Mesenchymal stem cell (in vitro differentiated cells and primary cell): Measurements from ENCODE around the gene ASPG.
"Not testable (repeated sequence)": the region's sequence is repeated elsewhere in the genome, so short reads cannot be mapped to it uniquely, and the experiment has no call there.

Experiments
- DNase-seq: peaks from one replicate; pipeline ENCODE4 v3.0.0-alpha.2; 2013
- H2AFZ ChIP-seq: one replicate; pipeline ENCODE4 v1.6.1; 2013; ENCODE audit warnings: low read depth, mild to moderate bottlenecking, control low read depth, inconsistent platforms, low read length, moderate library complexity
- H2AK5ac ChIP-seq: 2 replicates; pipeline ENCODE4 v1.6.1; 2013; ENCODE audit warnings: low read length, moderate library complexity, mild to moderate bottlenecking, inconsistent platforms; ENCODE audit not compliant: severe bottlenecking
- H2BK120ac ChIP-seq: one replicate; pipeline ENCODE4 v1.6.1; 2013; ENCODE audit warnings: low read depth, mild to moderate bottlenecking, inconsistent platforms, low read length, moderate library complexity
- H2BK12ac ChIP-seq, 2 experiments: one replicate each; pipeline ENCODE4 v1.6.1; 2013; ENCODE audit warnings: inconsistent platforms in 2 of 2, low read length in 2 of 2, mild to moderate bottlenecking in 2 of 2, moderate library complexity in 2 of 2, control low read depth in 1 of 2
- H2BK15ac ChIP-seq: one replicate; pipeline ENCODE4 v1.6.1; 2013; ENCODE audit warnings: mild to moderate bottlenecking, low read depth, inconsistent platforms; ENCODE audit not compliant: poor library complexity, severe bottlenecking
- H2BK5ac ChIP-seq: 2 replicates; pipeline ENCODE4 v1.6.1; 2013; ENCODE audit warnings: low read depth, mild to moderate bottlenecking, low read length, control low read depth, inconsistent platforms; ENCODE audit not compliant: poor library complexity, severe bottlenecking
- H3K14ac ChIP-seq, 2 experiments: one replicate each; pipeline ENCODE4 v1.6.1; 2013; ENCODE audit warnings: inconsistent platforms in 2 of 2, low read length in 2 of 2, control low read depth in 1 of 2, mild to moderate bottlenecking in 1 of 2, moderate library complexity in 1 of 2
- H3K18ac ChIP-seq, 2 experiments: one replicate each; pipeline ENCODE4 v1.6.1; 2013; ENCODE audit warnings: inconsistent platforms in 2 of 2, low read length in 2 of 2, control low read depth in 1 of 2, low read depth in 1 of 2, mild to moderate bottlenecking in 1 of 2
- H3K23ac ChIP-seq, 2 experiments: one replicate each; pipeline ENCODE4 v1.6.1; 2013; ENCODE audit warnings: inconsistent platforms in 2 of 2, low read length in 2 of 2, mild to moderate bottlenecking in 2 of 2, moderate library complexity in 2 of 2, control low read depth in 1 of 2
- H3K27ac ChIP-seq: 2 replicates; pipeline ENCODE4 v1.5.1; 2013; ENCODE audit warnings: mild to moderate bottlenecking, moderate library complexity, low read length, control low read depth, inconsistent platforms; ENCODE audit not compliant: poor library complexity, severe bottlenecking
- H3K27me3 ChIP-seq, 2 experiments: 2 replicates each; pipeline versions ENCODE4 v1.6.1 to v1.7.0; 2013; ENCODE audit warnings: low read length in 2 of 2, mild to moderate bottlenecking in 2 of 2, moderate library complexity in 2 of 2, control low read depth in 1 of 2, inconsistent platforms in 1 of 2; ENCODE audit not compliant: control insufficient read depth in 1 of 2, insufficient read depth in 1 of 2
- H3K36me3 ChIP-seq, 2 experiments: 2 replicates each; pipeline versions ENCODE4 v1.6.1 to v1.7.0; 2013; ENCODE audit warnings: low read length in 2 of 2, control low read depth in 1 of 2, inconsistent platforms in 1 of 2, low read depth in 1 of 2, mild to moderate bottlenecking in 1 of 2; ENCODE audit not compliant: insufficient read depth in 2 of 2, control insufficient read depth in 1 of 2
- H3K4ac ChIP-seq, 2 experiments: one replicate each; pipeline ENCODE4 v1.6.1; 2013; ENCODE audit warnings: inconsistent platforms in 2 of 2, low read length in 2 of 2, mild to moderate bottlenecking in 2 of 2, moderate library complexity in 2 of 2, control low read depth in 1 of 2, low read depth in 1 of 2
- H3K4me1 ChIP-seq: 2 replicates; pipeline ENCODE4 v1.6.1; 2013; ENCODE audit warnings: low read depth, low read length, control low read depth; ENCODE audit not compliant: control insufficient read depth, insufficient read depth
- H3K4me2 ChIP-seq: 2 replicates; pipeline ENCODE4 v1.6.1; 2013; ENCODE audit warnings: low read length, mild to moderate bottlenecking, inconsistent platforms; ENCODE audit not compliant: poor library complexity, severe bottlenecking
- H3K4me3 ChIP-seq, 2 experiments: 2 replicates each; pipeline versions ENCODE4 v1.5.1 to v1.7.0; 2013; ENCODE audit warnings: low read length in 2 of 2, mild to moderate bottlenecking in 2 of 2, control low read depth in 1 of 2, low read depth in 1 of 2; ENCODE audit not compliant: insufficient read depth in 1 of 2
- H3K79me1 ChIP-seq: replicated peaks from 2 replicates; pipeline ENCODE4 v1.6.1; 2013; ENCODE audit warnings: mild to moderate bottlenecking, control low read depth, low read length, inconsistent platforms; ENCODE audit not compliant: poor library complexity, severe bottlenecking
- H3K9ac ChIP-seq: 2 replicates; pipeline ENCODE4 v1.7.0; 2013; ENCODE audit warnings: mild to moderate bottlenecking, low read length, moderate library complexity
- H3K9me3 ChIP-seq: 2 replicates; pipeline ENCODE4 v1.7.0; 2013; ENCODE audit warnings: mild to moderate bottlenecking, low read length; ENCODE audit not compliant: control insufficient read depth
- H4K8ac ChIP-seq: one replicate; pipeline ENCODE4 v1.6.1; 2013; ENCODE audit warnings: inconsistent platforms, mild to moderate bottlenecking, low read length, moderate library complexity
- H4K91ac ChIP-seq: one replicate; pipeline ENCODE4 v1.6.1; 2013; ENCODE audit warnings: mild to moderate bottlenecking, low read length, inconsistent platforms
- whole genome bisulfite sequencing: methylation state at CpG from one replicate; pipeline ENCODE4 v1.1.7; 2013; ENCODE audit warnings: mixed read lengths; 5-methylcytosine and 5-hydroxymethylcytosine counted together

Gene ASPG

DNA sequence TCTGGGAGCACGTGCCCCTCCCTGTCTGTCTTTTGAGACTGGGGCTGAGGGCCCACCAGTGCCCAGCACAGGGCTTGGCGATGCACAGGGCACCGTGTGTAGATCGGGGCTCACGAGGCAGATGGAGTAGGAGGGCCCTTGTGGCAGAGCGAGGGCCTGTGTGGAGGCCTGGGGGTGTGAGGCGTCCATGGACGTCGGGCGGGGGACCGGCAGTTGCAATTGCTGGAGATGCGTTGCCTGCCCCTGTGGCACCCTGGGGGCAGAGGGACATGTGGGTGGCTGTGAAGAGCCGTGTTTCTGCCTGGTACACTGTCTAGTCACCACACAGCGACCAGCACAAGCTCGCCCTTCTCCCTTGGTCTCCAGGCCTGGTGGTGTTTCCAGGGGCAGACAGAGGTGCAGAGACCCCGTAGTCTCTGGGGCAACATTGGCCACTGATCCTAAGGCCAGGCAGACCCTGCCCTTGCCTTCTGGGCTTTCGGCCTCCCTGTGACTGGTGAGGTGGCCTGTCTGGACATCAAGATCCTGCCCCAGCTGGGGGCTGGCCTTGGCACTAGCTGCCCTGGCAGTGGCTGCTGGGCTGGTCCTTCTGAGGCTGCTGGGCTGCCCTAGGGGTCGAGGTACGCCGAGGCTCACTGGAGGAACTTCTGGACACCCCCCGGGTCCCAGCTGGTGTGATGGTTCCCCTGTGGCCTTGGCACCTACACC lies 67.3 kb downstream of the ASPG start:
- peak overlapping the region in 1 of 2 experiments; percentile 79 for H2BK12ac ChIP-seq
- no peak overlapping the region for H3K23ac ChIP-seq
- no peak for DNase-seq
- no peak overlapping the region for H3K9ac ChIP-seq
- WGBS, result 95% methylated on average over 20 of the region's 21 CpGs
- no peak overlapping the region for H2BK15ac ChIP-seq
- H3K4me1 ChIP-seq, result peaks cover 29% of the 10 kb centered on the region
- no peak overlapping the region for H2AK5ac ChIP-seq
- no peaks in the 10 kb centered on the region for H3K79me1 ChIP-seq
- no peak overlapping the region for H4K8ac ChIP-seq
- no peak overlapping the region for H3K4me3 ChIP-seq
- H3K4me2 ChIP-seq, result no peak overlapping the region
- H3K27ac ChIP-seq, result no peak overlapping the region
- peak overlapping the region; percentile 81 for H4K91ac ChIP-seq
- no peak overlapping the region for H3K4ac ChIP-seq
- no peak overlapping the region for H2BK120ac ChIP-seq
- H3K18ac ChIP-seq, result no peak overlapping the region
- no peak overlapping the region for H2BK5ac ChIP-seq
- H3K9me3 ChIP-seq, result no peaks in the 10 kb centered on the region
- H2AFZ ChIP-seq, result no peak overlapping the region
- H3K27me3 ChIP-seq, result peaks cover 8 to 11% of the 10 kb centered on the region in 2 experiments
- no peaks in the 10 kb centered on the region for H3K36me3 ChIP-seq
- H3K14ac ChIP-seq, result peak overlapping the region in 1 of 2 experiments; percentile 51

DNA sequence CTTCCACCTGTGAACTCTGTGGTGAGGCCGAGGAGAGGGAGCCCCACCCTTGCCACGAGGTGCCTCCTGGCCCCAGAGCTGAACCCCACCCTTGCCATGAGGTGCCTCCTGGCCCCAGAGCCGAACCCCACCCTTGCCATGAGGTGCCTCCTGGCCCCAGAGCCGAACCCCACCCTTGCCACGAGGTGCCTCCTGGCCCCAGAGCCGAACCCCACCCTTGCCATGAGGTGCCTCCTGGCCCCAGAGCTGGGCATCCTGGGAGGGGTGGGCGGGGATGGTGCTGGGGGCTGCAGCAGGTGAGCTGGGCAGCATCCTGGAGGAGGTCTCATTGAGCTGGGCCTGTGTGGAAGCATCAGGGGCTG lies 67.9 kb downstream of the ASPG start:
- H3K79me1 ChIP-seq, H2BK5ac ChIP-seq, H2AFZ ChIP-seq, H3K4me2 ChIP-seq, H3K36me3 ChIP-seq, H2BK15ac ChIP-seq, H3K27ac ChIP-seq, H3K4me3 ChIP-seq, H2BK120ac ChIP-seq, H2BK12ac ChIP-seq, H3K14ac ChIP-seq, DNase-seq, H4K8ac ChIP-seq, H4K91ac ChIP-seq, H2AK5ac ChIP-seq, H3K9me3 ChIP-seq, H3K9ac ChIP-seq, H3K23ac ChIP-seq, H3K4ac ChIP-seq: not testable (repeated sequence)
- H3K27me3 ChIP-seq, result peaks cover 8 to 11% of the 10 kb centered on the region in 2 experiments
- peak overlapping the region in 1 of 2 experiments; percentile 65 for H3K18ac ChIP-seq
- peaks cover 28% of the 10 kb centered on the region for H3K4me1 ChIP-seq
- 47% methylated on average over 6 of the region's 7 CpGs for WGBS

DNA sequence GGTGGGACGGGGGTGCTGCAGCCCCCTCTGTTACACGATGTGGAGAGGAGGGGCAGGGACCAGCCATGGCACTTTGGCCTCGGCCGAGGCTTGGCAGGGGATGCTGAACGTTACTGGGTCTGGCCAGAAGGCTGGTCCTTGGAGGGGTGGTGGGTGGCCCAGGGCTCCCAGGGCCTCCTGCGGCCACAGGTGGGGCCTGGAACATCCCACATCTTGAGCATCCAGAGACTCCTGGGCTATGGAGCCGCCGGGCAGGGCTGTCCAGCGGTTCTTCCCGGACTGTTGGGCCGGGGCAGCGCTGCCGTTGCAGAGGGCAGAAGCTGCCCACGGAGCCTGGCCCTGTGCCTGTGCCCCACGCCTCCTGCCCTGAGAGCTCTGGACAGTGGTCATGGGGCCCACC lies 68.7 kb downstream of the ASPG start:
- Histone ChIP-seq H3K27me3 (peaks cover 8% of the 10 kb centered on the region in 2 experiments), H2BK15ac (no peak overlapping the region), H2BK12ac (no peak overlapping the region), H4K91ac (peak overlapping the region; percentile 7), H3K36me3 (no peaks in the 10 kb centered on the region), H2AFZ (no peak overlapping the region), H3K9ac (no peak overlapping the region), H2BK5ac (no peak overlapping the region), H3K23ac (no peak overlapping the region), H3K4me1 (peaks cover 20% of the 10 kb centered on the region), H3K18ac (no peak overlapping the region), H3K9me3 (no peaks in the 10 kb centered on the region), H3K14ac (no peak overlapping the region), H2AK5ac (no peak overlapping the region), H4K8ac (no peak overlapping the region), H3K4me3 (no peak overlapping the region), H3K79me1 (no peaks in the 10 kb centered on the region), H3K4me2 (no peak overlapping the region), H3K4ac (no peak overlapping the region), H3K27ac (no peak overlapping the region), H2BK120ac (no peak overlapping the region)
- WGBS, result 88% methylated on average over 15 of the region's 15 CpGs
- no peak for DNase-seq

DNA sequence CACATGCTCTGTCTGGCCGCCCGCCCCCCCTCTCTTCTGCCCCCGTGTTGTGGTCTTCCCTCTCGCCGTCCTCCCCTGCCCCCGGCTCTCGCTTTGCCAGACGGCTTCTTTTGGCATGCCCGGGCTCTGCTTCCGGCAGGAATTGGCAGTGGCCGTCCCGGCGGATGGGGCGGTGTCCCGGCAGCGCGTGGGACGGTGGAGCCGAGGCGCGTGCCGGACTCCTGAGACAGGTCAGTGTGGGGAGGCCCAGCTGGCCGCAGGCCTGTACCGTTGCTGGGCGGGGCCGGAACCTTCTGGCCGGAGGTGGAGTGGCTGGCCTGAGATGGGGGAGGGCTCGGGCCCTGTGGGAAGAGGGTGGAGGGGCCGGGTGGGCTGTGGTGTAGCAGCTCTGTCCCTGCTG lies 70.0 kb downstream of the ASPG start:
- H3K9ac ChIP-seq, result no peak overlapping the region
- no peak overlapping the region for H3K18ac ChIP-seq

More for the DNA sequence above, 70.0 kb downstream of the ASPG start:
- Histone ChIP-seq H3K27me3 (peaks cover 8% of the 10 kb centered on the region in 2 experiments), H4K91ac (peak overlapping the region; percentile 29), H3K4me1 (peaks cover 8% of the 10 kb centered on the region), H2BK5ac (no peak overlapping the region), H2BK12ac (no peak overlapping the region), H2AFZ (no peak overlapping the region), H3K23ac (no peak overlapping the region), H3K36me3 (no peaks in the 10 kb centered on the region), H3K4me2 (no peak overlapping the region), H3K4ac (no peak overlapping the region), H3K79me1 (no peaks in the 10 kb centered on the region), H3K27ac (no peak overlapping the region), H3K4me3 (no peak overlapping the region), H2AK5ac (no peak overlapping the region), H4K8ac (no peak overlapping the region), H3K14ac (no peak overlapping the region), H3K9me3 (no peaks in the 10 kb centered on the region), H2BK120ac (no peak overlapping the region), H2BK15ac (peak overlapping the region; percentile 64)
- WGBS, result 89% methylated on average over 29 of the region's 29 CpGs
- no peak for DNase-seq
